ENCODE data around the gene SEMA6C.

The SEMA6C gene

GRCh38 chr1:151165281-151165737 lies 18.9 kb upstream of the SEMA6C start:
- Histone ChIP-seq H3K27ac (peak overlapping the region in 20 of 21 experiments; percentile 52 to 92 (median 86)), H3K4me3 (peak overlapping the region; percentile 42 to 77 (median 72))

- Histone ChIP-seq H3K4me3 (peak overlapping the region; percentile 42 to 77 (median 72)), H3K27ac (peak overlapping the region in 20 of 21 experiments; percentile 52 to 92 (median 86))
Measured at GRCh38 chr1:151164732-151165280, 18.4 kb upstream of the SEMA6C start.

- H3K27ac ChIP-seq, result peak overlapping the region in 13 of 21 experiments; percentile 12 to 93 (median 52)
- no peak overlapping the region for H3K4me3 ChIP-seq
Measured at GRCh38 chr1:151159373-151159772, 12.9 kb upstream of the SEMA6C start.

GRCh38 chr1:151158751-151159251 lies 12.4 kb upstream of the SEMA6C start:
- peak overlapping the region in 14 of 21 experiments; percentile 7 to 93 (median 52) for H3K27ac ChIP-seq
- H3K4me3 ChIP-seq, result no peak overlapping the region

- H3K27ac ChIP-seq, result peak overlapping the region in 13 of 21 experiments; percentile 7 to 93 (median 54)
- H3K4me3 ChIP-seq, result peak overlapping the region in 3 of 7 experiments; percentile 5 to 43 (median 43)
Measured at GRCh38 chr1:151158326-151158725, 11.9 kb upstream of the SEMA6C start.

GRCh38 chr1:151157067-151157531 lies 10.7 kb upstream of the SEMA6C start:
- H3K4me3 ChIP-seq, result peak overlapping the region; percentile 26 to 43 (median 41)
- peak overlapping the region in 20 of 21 experiments; percentile 4 to 93 (median 65) for H3K27ac ChIP-seq

GRCh38 chr1:151156515-151156819 lies 10.0 kb upstream of the SEMA6C start, which contains the start of gene TNFAIP8L2:
TNFAIP8L2 (plus strand) TSS chr1:151156649; CDS start chr1:151158698, 2,049 bp downstream.
- Histone ChIP-seq H3K4me3 (peak within 1 kb of the TSS; percentile 26 to 43 (median 41)), H3K27ac (peak within 1 kb of the TSS in 20 of 21 experiments; percentile 4 to 93 (median 65))

- Histone ChIP-seq H3K27ac (peak overlapping the region in 14 of 21 experiments; percentile 34 to 84 (median 74)), H3K4me3 (no peak overlapping the region)
Measured at GRCh38 chr1:151147665-151148064, 1.2 kb upstream of the SEMA6C start.

- Histone ChIP-seq H3K27ac (peak overlapping the region in 19 of 21 experiments; percentile 34 to 84 (median 72)), H3K4me3 (peak overlapping the region; percentile 59 to 92 (median 64))
Measured at GRCh38 chr1:151147132-151147503, 687 bp upstream of the SEMA6C start.

- H3K27ac ChIP-seq, result peak overlapping the region in 20 of 21 experiments; percentile 25 to 82 (median 72)
- peak overlapping the region; percentile 59 to 92 (median 64) for H3K4me3 ChIP-seq
Measured at GRCh38 chr1:151146072-151146411, 389 bp downstream of the SEMA6C start.

- H3K27ac ChIP-seq, result peak overlapping the region in 11 of 21 experiments; percentile 57 to 82 (median 75)
- peak overlapping the region; percentile 59 to 92 (median 64) for H3K4me3 ChIP-seq
Measured at GRCh38 chr1:151145304-151146071, 943 bp downstream of the SEMA6C start.

- Histone ChIP-seq H3K4me3 (peak overlapping the region in 6 of 7 experiments; percentile 59 to 92 (median 69)), H3K27ac (peak overlapping the region in 5 of 21 experiments; percentile 75 to 82 (median 79))
Measured at GRCh38 chr1:151144474-151145303, 1.7 kb downstream of the SEMA6C start.

GRCh38 chr1:151143986-151144385 lies 2.4 kb downstream of the SEMA6C start:
- H3K27ac ChIP-seq, result peak overlapping the region in 1 of 21 experiments; percentile 0
- H3K4me3 ChIP-seq, result no peak overlapping the region

GRCh38 chr1:151143057-151143435 lies 3.4 kb downstream of the SEMA6C start:
- Histone ChIP-seq H3K4me3 (no peak overlapping the region), H3K27ac (no peak overlapping the region)

- Histone ChIP-seq H3K27ac (no peak overlapping the region), H3K4me3 (no peak overlapping the region)
Measured at GRCh38 chr1:151142411-151143056, 3.9 kb downstream of the SEMA6C start.

GRCh38 chr1:151137789-151138188 lies 8.6 kb downstream of the SEMA6C start:
- H3K4me3 ChIP-seq, result no peak overlapping the region

GRCh38 chr1:151135433-151136385 lies 10.7 kb downstream of the SEMA6C start:
- H3K4me3 ChIP-seq, result no peak overlapping the region
- H3K27ac ChIP-seq, result no peak overlapping the region

More at GRCh38 chr1:151137789-151138188, 8.6 kb downstream of the SEMA6C start:
- no peak overlapping the region for H3K27ac ChIP-seq

GRCh38 chr1:151134991-151135390 lies 11.4 kb downstream of the SEMA6C start:
- no peak overlapping the region for H3K4me3 ChIP-seq
- no peak overlapping the region for H3K27ac ChIP-seq
